ENCODE data around the gene CAMK2N2. TPM values are rescaled to one million over a fixed set of nuclear protein-coding genes. Genes with fewer than 3 reads are reported as not detected.

The CAMK2N2 gene
- total RNA-seq, 1 experiment from 2014 or later, result 5.7 TPM

GRCh38 chr3:184242297-184242685, 19.1 kb downstream of the CAMK2N2 start:
- ChIA-PET CTCF (interaction anchor here (0.9 kb wide), 1 partner anchor 14 kb away, joined by 4 read pairs; no protein-coding TSS in a partner anchor), POLR2A (interaction anchor here (0.5 to 0.7 kb wide), 3 partner anchors 15 to 161 kb away, joined by 3 to 4 read pairs (median 3); no protein-coding TSS in a partner anchor)
- TF ChIP-seq POLR2AphosphoS5 (IDR thresholded peaks at IDR 0.05; ENCODE audit: low read depth, low read length), result no peak
- TF ChIP-seq, protein P1, sequence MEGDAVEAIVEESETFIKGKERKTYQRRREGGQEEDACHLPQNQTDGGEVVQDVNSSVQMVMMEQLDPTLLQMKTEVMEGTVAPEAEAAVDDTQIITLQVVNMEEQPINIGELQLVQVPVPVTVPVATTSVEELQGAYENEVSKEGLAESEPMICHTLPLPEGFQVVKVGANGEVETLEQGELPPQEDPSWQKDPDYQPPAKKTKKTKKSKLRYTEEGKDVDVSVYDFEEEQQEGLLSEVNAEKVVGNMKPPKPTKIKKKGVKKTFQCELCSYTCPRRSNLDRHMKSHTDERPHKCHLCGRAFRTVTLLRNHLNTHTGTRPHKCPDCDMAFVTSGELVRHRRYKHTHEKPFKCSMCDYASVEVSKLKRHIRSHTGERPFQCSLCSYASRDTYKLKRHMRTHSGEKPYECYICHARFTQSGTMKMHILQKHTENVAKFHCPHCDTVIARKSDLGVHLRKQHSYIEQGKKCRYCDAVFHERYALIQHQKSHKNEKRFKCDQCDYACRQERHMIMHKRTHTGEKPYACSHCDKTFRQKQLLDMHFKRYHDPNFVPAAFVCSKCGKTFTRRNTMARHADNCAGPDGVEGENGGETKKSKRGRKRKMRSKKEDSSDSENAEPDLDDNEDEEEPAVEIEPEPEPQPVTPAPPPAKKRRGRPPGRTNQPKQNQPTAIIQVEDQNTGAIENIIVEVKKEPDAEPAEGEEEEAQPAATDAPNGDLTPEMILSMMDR (IDR thresholded peaks at IDR 0.05), result no peak
- TF ChIP-seq, protein P2, sequence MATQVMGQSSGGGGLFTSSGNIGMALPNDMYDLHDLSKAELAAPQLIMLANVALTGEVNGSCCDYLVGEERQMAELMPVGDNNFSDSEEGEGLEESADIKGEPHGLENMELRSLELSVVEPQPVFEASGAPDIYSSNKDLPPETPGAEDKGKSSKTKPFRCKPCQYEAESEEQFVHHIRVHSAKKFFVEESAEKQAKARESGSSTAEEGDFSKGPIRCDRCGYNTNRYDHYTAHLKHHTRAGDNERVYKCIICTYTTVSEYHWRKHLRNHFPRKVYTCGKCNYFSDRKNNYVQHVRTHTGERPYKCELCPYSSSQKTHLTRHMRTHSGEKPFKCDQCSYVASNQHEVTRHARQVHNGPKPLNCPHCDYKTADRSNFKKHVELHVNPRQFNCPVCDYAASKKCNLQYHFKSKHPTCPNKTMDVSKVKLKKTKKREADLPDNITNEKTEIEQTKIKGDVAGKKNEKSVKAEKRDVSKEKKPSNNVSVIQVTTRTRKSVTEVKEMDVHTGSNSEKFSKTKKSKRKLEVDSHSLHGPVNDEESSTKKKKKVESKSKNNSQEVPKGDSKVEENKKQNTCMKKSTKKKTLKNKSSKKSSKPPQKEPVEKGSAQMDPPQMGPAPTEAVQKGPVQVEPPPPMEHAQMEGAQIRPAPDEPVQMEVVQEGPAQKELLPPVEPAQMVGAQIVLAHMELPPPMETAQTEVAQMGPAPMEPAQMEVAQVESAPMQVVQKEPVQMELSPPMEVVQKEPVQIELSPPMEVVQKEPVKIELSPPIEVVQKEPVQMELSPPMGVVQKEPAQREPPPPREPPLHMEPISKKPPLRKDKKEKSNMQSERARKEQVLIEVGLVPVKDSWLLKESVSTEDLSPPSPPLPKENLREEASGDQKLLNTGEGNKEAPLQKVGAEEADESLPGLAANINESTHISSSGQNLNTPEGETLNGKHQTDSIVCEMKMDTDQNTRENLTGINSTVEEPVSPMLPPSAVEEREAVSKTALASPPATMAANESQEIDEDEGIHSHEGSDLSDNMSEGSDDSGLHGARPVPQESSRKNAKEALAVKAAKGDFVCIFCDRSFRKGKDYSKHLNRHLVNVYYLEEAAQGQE (IDR thresholded peaks at IDR 0.05; ENCODE audit: insufficient read depth in 1 of 2, low read depth in 2 of 2, low read length in 1 of 2), result no peak
- TF ChIP-seq TCF7L2 (IDR thresholded peaks at IDR 0.05; ENCODE audit: low read depth, low read length), result no peak
- TF ChIP-seq SIN3A (IDR thresholded peaks at IDR 0.05; ENCODE audit: borderline replicate concordance, insufficient read depth, low read depth, low read length), result no peak
- no peak for DNase-seq (ENCODE audit: low read depth, low spot score)
- H3K4me1 ChIP-seq (ENCODE audit: control insufficient read depth, insufficient read depth, low read length), result peaks cover 6% of the 10 kb centered on the region
- intact Hi-C loops (cut with micrococcal nuclease; ENCODE audit: unreplicated experiment) (loop anchor here (5.0 kb wide), 1 partner anchor 95 kb away; no protein-coding TSS in a partner anchor), in situ Hi-C loops (cut with HindIII; ENCODE audit: low pct_unique_long_range_greater_than_20kb, low sequenced_read_pairs) (no loop called here)
- peak; percentile 29 for ATAC-seq
- no peak overlapping the region for H3K4me3 ChIP-seq (ENCODE audit: low read depth in 2 of 2, low read length in 2 of 2)
- no TSS peak for BruUV-seq (replicated peaks)
- H3K27ac ChIP-seq (ENCODE audit: low read length), result no peak overlapping the region
- H3K27me3 ChIP-seq (ENCODE audit: control insufficient read depth, insufficient read depth, low read length), result no peaks in the 10 kb centered on the region
- H3K36me3 ChIP-seq (ENCODE audit: control insufficient read depth, insufficient read depth, low read length), result peaks cover 2% of the 10 kb centered on the region; the same call in 1 of the 2 replicates
- no peaks in the 10 kb centered on the region for H3K9me3 ChIP-seq (ENCODE audit: control insufficient read depth, insufficient read depth, low read depth, low read length)

GRCh38 chr3:184241447-184242296, 19.7 kb downstream of the CAMK2N2 start:
- peaks cover 2% of the 10 kb centered on the region; the same call in 1 of the 2 replicates for H3K36me3 ChIP-seq (ENCODE audit: control insufficient read depth, insufficient read depth, low read length)
- peaks cover 6% of the 10 kb centered on the region for H3K4me1 ChIP-seq (ENCODE audit: control insufficient read depth, insufficient read depth, low read length)
- intact Hi-C loops (cut with micrococcal nuclease; ENCODE audit: unreplicated experiment) (loop anchor here (5.0 kb wide), 1 partner anchor 94 kb away; no protein-coding TSS in a partner anchor), in situ Hi-C loops (cut with HindIII; ENCODE audit: low pct_unique_long_range_greater_than_20kb, low sequenced_read_pairs) (no loop called here)
- ChIA-PET CTCF (interaction anchor here (0.9 to 1.4 kb wide), 2 partner anchors 13 to 14 kb away, joined by 4 to 7 read pairs; no protein-coding TSS in a partner anchor), POLR2A (interaction anchor here (0.6 to 0.7 kb wide), 3 partner anchors 14 to 162 kb away, joined by 3 to 7 read pairs (median 4); no protein-coding TSS in a partner anchor)
- no peaks in the 10 kb centered on the region for H3K9me3 ChIP-seq (ENCODE audit: control insufficient read depth, insufficient read depth, low read depth, low read length)
- no TSS peak for BruUV-seq (replicated peaks)
- H3K27me3 ChIP-seq (ENCODE audit: control insufficient read depth, insufficient read depth, low read length), result no peaks in the 10 kb centered on the region
- ATAC-seq (peak; percentile 88), DNase-seq (ENCODE audit: low read depth, low spot score) (no peak)
- H3K27ac ChIP-seq (ENCODE audit: low read length), result no peak overlapping the region
- H3K4me3 ChIP-seq (ENCODE audit: low read depth in 2 of 2, low read length in 2 of 2), result no peak overlapping the region
- TF ChIP-seq, protein P1 (IDR thresholded peaks at IDR 0.05), result peak; percentile 82
- TF ChIP-seq TCF7L2 (IDR thresholded peaks at IDR 0.05; ENCODE audit: low read depth, low read length), result no peak
- TF ChIP-seq, protein P2 (IDR thresholded peaks at IDR 0.05; ENCODE audit: insufficient read depth in 1 of 2, low read depth in 2 of 2, low read length in 1 of 2), result peak; percentile 30 to 75; a peak in 1 of 4 replicates
- TF ChIP-seq POLR2AphosphoS5 (IDR thresholded peaks at IDR 0.05; ENCODE audit: low read depth, low read length), result peak; percentile 45
